Loucy (cell line): ENCODE measurements around the gene KNG1.
A peak's percentile ranks its signal among the peaks of the same experiment; 100 is the strongest.

Source experiments
- H2AFZ ChIP-seq: fragments of 200-600 bp; sonication (generic); 2 replicates; pipeline ENCODE4 v1.6.0; 2016; ENCODE audit warnings: antibody characterized with exemption, mild to moderate bottlenecking, low read length, moderate library complexity
- H3F3A ChIP-seq: fragments of 200-600 bp; 2 replicates; pipeline ENCODE4 v1.6.0; 2016; ENCODE audit warnings: antibody characterized with exemption, low read depth, mild to moderate bottlenecking
- H3K27me3 ChIP-seq: fragments of 200-600 bp; sonication (generic); 2 replicates; pipeline ENCODE4 v1.6.1; 2014; ENCODE audit warnings: low read length, mild to moderate bottlenecking; ENCODE audit not compliant: insufficient read depth, poor library complexity, severe bottlenecking
- H3K36me3 ChIP-seq: fragments of 200-600 bp; sonication (generic); 2 replicates; pipeline ENCODE4 v1.6.1; 2016; ENCODE audit warnings: low read length; ENCODE audit not compliant: insufficient read depth
- H3K4me1 ChIP-seq: fragments of 200-600 bp; sonication (generic); 2 replicates; pipeline ENCODE4 v1.5.1; 2014; ENCODE audit warnings: low read length, mild to moderate bottlenecking; ENCODE audit not compliant: insufficient read depth, poor library complexity, severe bottlenecking
- H3K4me2 ChIP-seq: fragments of 200-600 bp; sonication (generic); 2 replicates; pipeline ENCODE4 v1.6.0; 2014; ENCODE audit warnings: antibody characterized with exemption, low read length, low read depth, mild to moderate bottlenecking; ENCODE audit not compliant: poor library complexity, severe bottlenecking
- H3K4me3 ChIP-seq: fragments of 200-600 bp; sonication (generic); 2 replicates; pipeline ENCODE4 v1.5.1; 2014; ENCODE audit warnings: low read length, mild to moderate bottlenecking, mixed read lengths; ENCODE audit not compliant: poor library complexity, severe bottlenecking
- H3K79me2 ChIP-seq: fragments of 200-600 bp; sonication (generic); 2 replicates; pipeline ENCODE4 v1.6.1; 2014; ENCODE audit warnings: low read length; ENCODE audit not compliant: insufficient read depth
- H3K9ac ChIP-seq: fragments of 200-600 bp; sonication (generic); 2 replicates; pipeline ENCODE4 v1.6.0; 2014; ENCODE audit warnings: mild to moderate bottlenecking, low read depth, low read length, moderate library complexity; ENCODE audit not compliant: poor library complexity, severe bottlenecking
- H3K9me2 ChIP-seq: fragments of 200-600 bp; sonication (generic); replicated peaks from 2 replicates; pipeline ENCODE4 v1.6.1; 2016; ENCODE audit warnings: low read depth, low read length, mixed read lengths
- H3K9me3 ChIP-seq: fragments of 200-600 bp; sonication (generic); 2 replicates; pipeline ENCODE4 v1.6.1; 2014; ENCODE audit warnings: mild to moderate bottlenecking, antibody characterized with exemption, low read length, low read depth; ENCODE audit not compliant: insufficient read depth
- H4K20me1 ChIP-seq: fragments of 200-600 bp; sonication (generic); 2 replicates; pipeline ENCODE4 v1.6.0; 2014; ENCODE audit warnings: antibody characterized with exemption, low read length, mild to moderate bottlenecking; ENCODE audit not compliant: insufficient read depth, poor library complexity, severe bottlenecking
- EZH2phosphoT487 ChIP-seq: fragments of 200-600 bp; IDR thresholded peaks from 2 replicates; pipeline ENCODE4 v1.6.1; 2018; ENCODE audit warnings: antibody characterized with exemption, mild to moderate bottlenecking, moderate library complexity, borderline replicate concordance
- TF ChIP-seq, protein P1 (sequence below): fragments of 200-600 bp; sonication (generic); conservative IDR thresholded peaks from 2 replicates; pipeline ENCODE4 v1.5.1; 2014; ENCODE audit warnings: mild to moderate bottlenecking, antibody characterized with exemption, low read length

The KNG1 gene

GRCh38 chr3:186760897-186761447 is 43.8 kb downstream of the KNG1 start:
- no peaks in the 10 kb centered on the region for H3K9me2 ChIP-seq

DNA sequence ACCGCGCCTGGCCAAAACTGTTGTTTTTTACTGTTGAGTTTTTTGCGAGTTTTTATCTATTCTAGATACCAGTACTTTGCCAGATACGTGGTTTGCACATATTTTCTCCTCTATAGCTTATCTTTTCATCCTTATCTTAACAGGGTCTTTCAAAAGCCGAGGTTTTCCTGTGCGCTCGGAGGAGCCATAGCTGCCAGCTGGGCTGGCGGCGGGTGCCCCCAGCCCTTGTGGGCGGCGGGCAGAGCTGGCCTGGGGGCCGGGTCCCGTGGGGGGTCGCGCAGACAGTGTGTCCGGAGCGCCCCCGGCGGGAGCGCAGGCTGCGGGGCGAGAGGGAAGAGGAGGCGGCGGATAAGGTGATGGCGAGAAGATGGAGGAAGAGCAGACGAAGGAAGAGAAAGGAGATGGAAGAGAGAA is 55.1 kb downstream of the KNG1 start:
- no peaks in the 10 kb centered on the region for H3K36me3 ChIP-seq
- peak overlapping the region; percentile 94 for H3K4me2 ChIP-seq
- H3K27me3 ChIP-seq: no peaks in the 10 kb centered on the region
- H4K20me1 ChIP-seq: no peaks in the 10 kb centered on the region
- H2AFZ ChIP-seq: peak overlapping the region; percentile 95
- no peaks in the 10 kb centered on the region for H3K9me3 ChIP-seq
- peak overlapping the region; percentile 87 for H3K4me3 ChIP-seq
- no peaks in the 10 kb centered on the region for H3K9me2 ChIP-seq
- H3K79me2 ChIP-seq: no peaks in the 10 kb centered on the region
- TF ChIP-seq EZH2phosphoT487: no peak
- TF ChIP-seq, protein P1, sequence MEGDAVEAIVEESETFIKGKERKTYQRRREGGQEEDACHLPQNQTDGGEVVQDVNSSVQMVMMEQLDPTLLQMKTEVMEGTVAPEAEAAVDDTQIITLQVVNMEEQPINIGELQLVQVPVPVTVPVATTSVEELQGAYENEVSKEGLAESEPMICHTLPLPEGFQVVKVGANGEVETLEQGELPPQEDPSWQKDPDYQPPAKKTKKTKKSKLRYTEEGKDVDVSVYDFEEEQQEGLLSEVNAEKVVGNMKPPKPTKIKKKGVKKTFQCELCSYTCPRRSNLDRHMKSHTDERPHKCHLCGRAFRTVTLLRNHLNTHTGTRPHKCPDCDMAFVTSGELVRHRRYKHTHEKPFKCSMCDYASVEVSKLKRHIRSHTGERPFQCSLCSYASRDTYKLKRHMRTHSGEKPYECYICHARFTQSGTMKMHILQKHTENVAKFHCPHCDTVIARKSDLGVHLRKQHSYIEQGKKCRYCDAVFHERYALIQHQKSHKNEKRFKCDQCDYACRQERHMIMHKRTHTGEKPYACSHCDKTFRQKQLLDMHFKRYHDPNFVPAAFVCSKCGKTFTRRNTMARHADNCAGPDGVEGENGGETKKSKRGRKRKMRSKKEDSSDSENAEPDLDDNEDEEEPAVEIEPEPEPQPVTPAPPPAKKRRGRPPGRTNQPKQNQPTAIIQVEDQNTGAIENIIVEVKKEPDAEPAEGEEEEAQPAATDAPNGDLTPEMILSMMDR: no peak
- H3K9ac ChIP-seq: peak overlapping the region; percentile 78
- H3K4me1 ChIP-seq: peaks cover 20% of the 10 kb centered on the region
- H3F3A ChIP-seq: no peaks in the 10 kb centered on the region

More at GRCh38 chr3:186760897-186761447, 43.8 kb downstream of the KNG1 start:
- Histone ChIP-seq H3K9me3 (no peaks in the 10 kb centered on the region), H4K20me1 (no peaks in the 10 kb centered on the region), H3K27me3 (no peaks in the 10 kb centered on the region), H3K4me3 (no peak overlapping the region), H3K4me2 (no peak overlapping the region), H3K9ac (no peak overlapping the region), H3K36me3 (no peaks in the 10 kb centered on the region), H3K79me2 (no peaks in the 10 kb centered on the region), H3F3A (no peaks in the 10 kb centered on the region), H3K4me1 (no peaks in the 10 kb centered on the region), H2AFZ (no peak overlapping the region)
- no peak for TF ChIP-seq EZH2phosphoT487
- TF ChIP-seq, protein P1: no peak

DNA sequence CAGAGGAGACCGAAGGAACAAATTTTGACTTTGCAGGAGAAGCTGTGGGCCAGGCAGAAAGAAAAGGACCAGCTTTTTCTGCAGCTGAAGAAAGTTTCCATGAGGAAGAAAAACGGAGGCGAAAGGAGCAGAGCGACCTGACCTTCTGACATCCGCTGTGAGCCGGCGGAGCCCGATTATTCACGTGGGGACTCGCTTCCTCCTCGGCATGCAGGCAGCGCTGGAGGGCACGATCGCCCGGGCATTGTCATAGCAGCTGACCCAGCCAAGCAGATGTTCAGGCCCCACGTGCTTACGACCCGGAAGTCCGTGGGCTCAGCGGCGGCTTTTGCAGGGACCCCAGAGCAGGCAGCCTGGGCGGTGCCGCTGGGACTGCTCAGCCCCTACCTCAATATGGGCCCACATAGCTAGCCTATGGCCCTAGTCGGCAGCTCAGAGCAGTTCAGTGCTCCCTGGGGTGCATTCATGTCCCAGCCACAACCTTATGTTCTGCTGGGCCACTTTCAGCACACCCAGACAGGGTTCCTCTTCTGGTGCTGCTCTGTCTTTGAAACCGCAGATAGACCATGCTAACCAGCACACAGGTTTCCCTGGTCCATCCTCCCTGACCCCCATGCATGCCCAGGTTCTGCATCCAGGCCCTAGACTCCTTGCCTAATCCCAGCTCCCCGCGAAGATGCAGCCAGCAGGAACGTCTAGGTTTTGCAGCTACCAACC is 55.7 kb downstream of the KNG1 start:
- H3F3A ChIP-seq: no peaks in the 10 kb centered on the region
- no peaks in the 10 kb centered on the region for H3K9me2 ChIP-seq
- H3K36me3 ChIP-seq: no peaks in the 10 kb centered on the region
- peak overlapping the region; percentile 94 for H3K4me2 ChIP-seq
- peaks cover 20% of the 10 kb centered on the region for H3K4me1 ChIP-seq
- no peaks in the 10 kb centered on the region for H3K79me2 ChIP-seq
- H3K4me3 ChIP-seq: peak overlapping the region; percentile 87
- H2AFZ ChIP-seq: peak overlapping the region; percentile 95
- H3K9me3 ChIP-seq: no peaks in the 10 kb centered on the region
- H3K27me3 ChIP-seq: no peaks in the 10 kb centered on the region
- H4K20me1 ChIP-seq: no peaks in the 10 kb centered on the region
- TF ChIP-seq, protein P1: no peak
- peak overlapping the region; percentile 78 for H3K9ac ChIP-seq
